Stomach smooth muscle (tissue), 2 donors: ENCODE results near the gene WSCD2.

Experiments used
- H3K27ac ChIP-seq: one replicate; pipeline ENCODE4 v1.7.0; 2013; ENCODE audit warnings: mild to moderate bottlenecking, low read length, inconsistent platforms
- H3K27me3 ChIP-seq, 2 donors: one replicate each; pipeline ENCODE4 v1.7.0; 2013; ENCODE audit warnings: low read length in 2 of 2; ENCODE audit not compliant: insufficient read depth in 2 of 2, control insufficient read depth in 1 of 2
- H3K36me3 ChIP-seq, 2 donors: one replicate each; pipeline ENCODE4 v1.7.0; 2013; ENCODE audit warnings: low read length in 2 of 2; ENCODE audit not compliant: control insufficient read depth in 2 of 2, insufficient read depth in 2 of 2
- H3K4me1 ChIP-seq: one replicate; pipeline ENCODE4 v1.7.0; 2013; ENCODE audit warnings: low read length; ENCODE audit not compliant: control insufficient read depth, insufficient read depth
- H3K4me3 ChIP-seq, 2 donors: one replicate each; pipeline ENCODE4 v1.7.0; 2013; ENCODE audit warnings: low read length in 2 of 2
- H3K9ac ChIP-seq, 2 donors: one replicate each; pipeline ENCODE4 v1.7.0; 2013; ENCODE audit warnings: low read length in 2 of 2, mild to moderate bottlenecking in 1 of 2
- H3K9me3 ChIP-seq, 2 donors: one replicate each; pipeline ENCODE4 v1.7.0; 2013; ENCODE audit warnings: low read length in 2 of 2; ENCODE audit not compliant: control insufficient read depth in 2 of 2
- donor health status: healthy.
- donor health status: Pancreatic carcinoma.

Gene WSCD2

GRCh38 chr12:108176292-108176691, 47.2 kb downstream of the WSCD2 start:
- H3K4me1 ChIP-seq = peaks cover 38% of the 10 kb centered on the region
- H3K27ac ChIP-seq = no peak overlapping the region
- no peaks in the 10 kb centered on the region for H3K27me3 ChIP-seq

GRCh38 chr12:108177131-108177530, 48.0 kb downstream of the WSCD2 start:
- Histone ChIP-seq H3K4me1 (peaks cover 43% of the 10 kb centered on the region), H3K9me3 (peaks cover 0 to 4% of the 10 kb centered on the region in 2 donors), H3K27ac (peak overlapping the region; percentile 46), H3K4me3 (no peak overlapping the region), H3K9ac (no peak overlapping the region), H3K36me3 (no peaks in the 10 kb centered on the region), H3K27me3 (no peaks in the 10 kb centered on the region)

More at GRCh38 chr12:108176292-108176691, 47.2 kb downstream of the WSCD2 start:
- Histone ChIP-seq H3K36me3 (no peaks in the 10 kb centered on the region), H3K9ac (no peak overlapping the region), H3K4me3 (no peak overlapping the region), H3K9me3 (peaks cover 0 to 4% of the 10 kb centered on the region in 2 donors)

- H3K4me1 ChIP-seq = peaks cover 42% of the 10 kb centered on the region
- H3K9me3 ChIP-seq = peaks cover 0 to 4% of the 10 kb centered on the region in 2 donors
- no peak overlapping the region for H3K27ac ChIP-seq
- no peaks in the 10 kb centered on the region for H3K36me3 ChIP-seq
- H3K27me3 ChIP-seq = no peaks in the 10 kb centered on the region
- H3K4me3 ChIP-seq = no peak overlapping the region
- no peak overlapping the region for H3K9ac ChIP-seq
Observed at GRCh38 chr12:108179305-108179704, 50.2 kb downstream of the WSCD2 start.

- peaks cover 0 to 4% of the 10 kb centered on the region in 2 donors for H3K9me3 ChIP-seq
- H3K27me3 ChIP-seq = no peaks in the 10 kb centered on the region
- H3K4me1 ChIP-seq = peaks cover 37% of the 10 kb centered on the region
- H3K9ac ChIP-seq = no peak overlapping the region
- H3K27ac ChIP-seq = no peak overlapping the region
- H3K4me3 ChIP-seq = no peak overlapping the region
- H3K36me3 ChIP-seq = no peaks in the 10 kb centered on the region
Observed at GRCh38 chr12:108180255-108181094, 51.4 kb downstream of the WSCD2 start.

- Histone ChIP-seq H3K4me3 (no peak overlapping the region), H3K9me3 (peaks cover 0 to 4% of the 10 kb centered on the region in 2 donors), H3K4me1 (peaks cover 34% of the 10 kb centered on the region), H3K9ac (no peak overlapping the region), H3K36me3 (no peaks in the 10 kb centered on the region), H3K27me3 (no peaks in the 10 kb centered on the region), H3K27ac (no peak overlapping the region)
Observed at GRCh38 chr12:108181095-108181454, 52.0 kb downstream of the WSCD2 start.

GRCh38 chr12:108182096-108182495, 53.0 kb downstream of the WSCD2 start:
- Histone ChIP-seq H3K27ac (no peak overlapping the region), H3K4me1 (peaks cover 29% of the 10 kb centered on the region), H3K27me3 (no peaks in the 10 kb centered on the region), H3K9me3 (peaks cover 0 to 4% of the 10 kb centered on the region in 2 donors), H3K4me3 (no peak overlapping the region), H3K36me3 (no peaks in the 10 kb centered on the region), H3K9ac (no peak overlapping the region)

GRCh38 chr12:108185002-108185401, 55.9 kb downstream of the WSCD2 start:
- H3K36me3 ChIP-seq = no peaks in the 10 kb centered on the region
- no peak overlapping the region for H3K4me3 ChIP-seq
- H3K9me3 ChIP-seq = no peaks in the 10 kb centered on the region
- H3K9ac ChIP-seq = no peak overlapping the region
- H3K4me1 ChIP-seq = peaks cover 28% of the 10 kb centered on the region
- H3K27me3 ChIP-seq = no peaks in the 10 kb centered on the region
- no peak overlapping the region for H3K27ac ChIP-seq

- H3K36me3 ChIP-seq = no peaks in the 10 kb centered on the region
- no peak overlapping the region for H3K27ac ChIP-seq
- no peaks in the 10 kb centered on the region for H3K27me3 ChIP-seq
- H3K9me3 ChIP-seq = no peaks in the 10 kb centered on the region
- no peak overlapping the region for H3K9ac ChIP-seq
- H3K4me1 ChIP-seq = peaks cover 36% of the 10 kb centered on the region
- no peak overlapping the region for H3K4me3 ChIP-seq
Observed at GRCh38 chr12:108187831-108188230, 58.7 kb downstream of the WSCD2 start.

- no peaks in the 10 kb centered on the region for H3K9me3 ChIP-seq
- peak overlapping the region in 1 of 2 donors; percentile 22 for H3K4me3 ChIP-seq
- H3K9ac ChIP-seq = no peak overlapping the region
- H3K27me3 ChIP-seq = no peaks in the 10 kb centered on the region
- H3K4me1 ChIP-seq = peaks cover 30% of the 10 kb centered on the region
- H3K27ac ChIP-seq = no peak overlapping the region
- H3K36me3 ChIP-seq = no peaks in the 10 kb centered on the region
Observed at GRCh38 chr12:108190529-108190928, 61.4 kb downstream of the WSCD2 start.

- peaks cover 30% of the 10 kb centered on the region for H3K4me1 ChIP-seq
Observed at GRCh38 chr12:108191086-108191485, 62.0 kb downstream of the WSCD2 start.

GRCh38 chr12:108191938-108192337, 62.9 kb downstream of the WSCD2 start:
- Histone ChIP-seq H3K9me3 (no peaks in the 10 kb centered on the region), H3K4me3 (no peak overlapping the region), H3K27ac (no peak overlapping the region), H3K4me1 (peaks cover 30% of the 10 kb centered on the region), H3K9ac (no peak overlapping the region), H3K27me3 (no peaks in the 10 kb centered on the region), H3K36me3 (peaks cover 0 to 5% of the 10 kb centered on the region in 2 donors)

More at GRCh38 chr12:108191086-108191485, 62.0 kb downstream of the WSCD2 start:
- no peaks in the 10 kb centered on the region for H3K36me3 ChIP-seq
- peak overlapping the region in 1 of 2 donors; percentile 22 for H3K4me3 ChIP-seq
- no peaks in the 10 kb centered on the region for H3K9me3 ChIP-seq
- no peak overlapping the region for H3K27ac ChIP-seq
- H3K9ac ChIP-seq = no peak overlapping the region
- no peaks in the 10 kb centered on the region for H3K27me3 ChIP-seq
